Panc1 (cell line): Measurements from ENCODE around the gene CDK11A. TPM values are rescaled to one million over a fixed set of nuclear protein-coding genes. Genes with fewer than 3 reads are reported as not detected.
A peak's percentile ranks its signal among the peaks of the same experiment; 100 is the strongest.

ENCODE experiments used
- ATAC-seq: fragments of 200-7000 bp; cut with Tn5 transposase; 2 replicates; pipeline ENCODE4 v1.9.1; 2020; ENCODE audit warnings: mild to moderate bottlenecking, moderate library complexity
- BruUV-seq: library from RNA; stranded (reverse); fragments of 400-500 nt; replicated peaks from 2 replicates; lab custom pipeline; 2021; lab: Mats Ljungman, UMichigan
- CTCF ChIA-PET: fragments of 300-600 bp; sonication (Branson Sonifier 250); formaldehyde crosslinking; loops from one replicate; lab custom pipeline; 2022; ENCODE audit warnings: antibody characterized with exemption; lab: Charles Lee
- POLR2A ChIA-PET: fragments of 300-600 bp; sonication (Branson Sonifier 250); formaldehyde crosslinking; loops from one replicate; lab custom pipeline; 2022; ENCODE audit warnings: antibody characterized with exemption; lab: Charles Lee
- DNase-seq: peaks from one replicate; pipeline ENCODE4 v3.0.0-alpha.2; 2010; ENCODE audit warnings: low read depth, low spot score
- H3K27ac ChIP-seq: 2 replicates; pipeline ENCODE4 v1.5.1; 2011; ENCODE audit warnings: mild to moderate bottlenecking, low read length, inconsistent platforms
- H3K27me3 ChIP-seq: fragments of 200-500 bp; sonication (Bioruptor generic); 2 replicates; pipeline ENCODE4 v1.6.0; 2014; ENCODE audit warnings: low read length, inconsistent platforms; ENCODE audit not compliant: control insufficient read depth, insufficient read depth
- H3K36me3 ChIP-seq: fragments of 200-500 bp; sonication (Bioruptor generic); 2 replicates; pipeline ENCODE4 v1.5.1; 2014; ENCODE audit warnings: inconsistent platforms, mild to moderate bottlenecking, low read length, moderate library complexity; ENCODE audit not compliant: control insufficient read depth, insufficient read depth
- H3K4me1 ChIP-seq: 2 replicates; pipeline ENCODE4 v1.5.1; 2011; ENCODE audit warnings: inconsistent platforms, mild to moderate bottlenecking, low read length, moderate library complexity; ENCODE audit not compliant: control insufficient read depth, insufficient read depth
- H3K4me3 ChIP-seq, 2 experiments: 2 replicates each; pipeline ENCODE4 v1.5.1; 2011 to 2012; ENCODE audit warnings: low read depth in 2 of 2, low read length in 2 of 2, mild to moderate bottlenecking in 2 of 2, inconsistent platforms in 1 of 2, moderate library complexity in 1 of 2
- H3K9me3 ChIP-seq: fragments of 200-500 bp; sonication (Bioruptor generic); 2 replicates; pipeline ENCODE4 v1.5.1; 2014; ENCODE audit warnings: low read depth, mild to moderate bottlenecking, inconsistent platforms, low read length, moderate library complexity; ENCODE audit not compliant: control insufficient read depth, insufficient read depth
- POLR2AphosphoS5 ChIP-seq: IDR thresholded peaks from 2 replicates; pipeline ENCODE4 v1.6.1; 2012; ENCODE audit warnings: mild to moderate bottlenecking, low read depth, low read length, moderate library complexity
- SIN3A ChIP-seq: IDR thresholded peaks from 2 replicates; pipeline ENCODE4 v1.6.1; 2012; ENCODE audit warnings: low read depth, mild to moderate bottlenecking, low read length, moderate library complexity, borderline replicate concordance; ENCODE audit not compliant: insufficient read depth
- TCF7L2 ChIP-seq: IDR thresholded peaks from 2 replicates; pipeline ENCODE4 v1.6.1; 2011; ENCODE audit warnings: mild to moderate bottlenecking, low read depth, low read length, inconsistent platforms
- in situ Hi-C: cut with HindIII; loops from 2 replicates; pipeline ENCODE4 v1.10.0; 2016; ENCODE audit warnings: low sequenced_read_pairs, low pct_unique_long_range_greater_than_20kb
- intact Hi-C: fragments of 100-400 bp; cut with micrococcal nuclease; formaldehyde crosslinking; loops from one replicate; pipeline ENCODE4 v1.10.0; 2022; ENCODE audit not compliant: unreplicated experiment
- total RNA-seq: library from RNA; stranded (reverse); gene quantifications from one replicate; pipeline ENCODE4 v1.2.1, GENCODE V29; 2021; ENCODE audit not compliant: unreplicated experiment
- TF ChIP-seq, protein P1 (sequence below): fragments of 450-650 bp; IDR thresholded peaks from 2 replicates; pipeline ENCODE4 v1.5.1; 2017; ENCODE audit warnings: mild to moderate bottlenecking
- TF ChIP-seq, protein P2 (sequence below), 2 experiments: IDR thresholded peaks; 2 replicates each; pipeline ENCODE4 v1.6.1; 2011 to 2012; ENCODE audit warnings: low read depth in 2 of 2, control low read depth in 1 of 2, low read length in 1 of 2, mild to moderate bottlenecking in 1 of 2, moderate library complexity in 1 of 2; ENCODE audit not compliant: insufficient read depth in 1 of 2

Gene CDK11A
- total RNA-seq, 1 experiment from 2014 or later: 83.6 TPM

DNA sequence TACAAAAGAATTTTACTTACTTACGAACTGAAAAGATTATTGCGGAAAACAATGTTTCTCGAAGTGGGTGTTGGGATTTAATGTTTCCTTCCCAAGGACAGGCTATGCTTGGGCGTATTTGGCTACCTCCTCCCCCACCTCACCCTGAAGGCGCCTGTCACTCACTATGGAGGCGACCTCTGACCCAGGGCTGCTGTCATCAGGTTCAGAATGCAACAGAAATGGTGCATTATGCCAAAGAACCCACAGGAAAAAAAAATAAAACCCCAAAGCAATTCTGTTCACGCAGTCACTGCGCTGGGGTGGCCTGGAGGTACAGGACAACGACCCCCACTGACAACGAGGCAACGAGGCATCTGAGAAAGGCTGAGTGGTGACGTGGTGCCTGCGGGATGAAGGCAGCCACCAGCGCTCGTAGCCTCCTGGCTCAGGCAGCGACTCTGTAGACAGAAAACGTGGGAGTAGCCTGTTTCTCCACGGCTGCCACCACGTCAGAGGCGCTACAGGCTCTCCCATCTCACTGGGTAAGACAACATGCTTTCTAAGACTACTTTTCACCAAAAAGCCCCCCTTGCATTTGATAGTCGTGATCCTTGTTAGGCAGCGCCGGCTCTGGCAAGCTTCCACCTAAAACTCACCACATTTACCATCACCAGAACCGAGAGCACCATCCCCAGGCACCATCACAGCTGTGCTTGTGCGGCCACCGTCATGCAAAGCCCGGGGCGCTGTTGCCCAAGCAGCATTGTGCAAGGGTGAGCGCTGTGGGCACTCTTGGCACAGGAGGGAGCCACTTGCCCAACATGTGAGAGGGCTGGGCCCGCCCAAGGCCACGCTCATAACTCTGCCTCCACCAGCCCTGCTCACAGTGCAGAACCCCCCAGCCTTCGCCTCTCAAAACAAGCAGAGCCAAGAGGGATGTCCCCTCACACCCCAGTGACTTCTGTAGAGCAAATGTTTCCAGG lies 39.8 kb upstream of the CDK11A start:
- H3K4me1 ChIP-seq: no peaks in the 10 kb centered on the region
- in situ Hi-C loops: no loop called here
- peak; percentile 60; the same call in 1 of the 2 replicates for ATAC-seq

DNA sequence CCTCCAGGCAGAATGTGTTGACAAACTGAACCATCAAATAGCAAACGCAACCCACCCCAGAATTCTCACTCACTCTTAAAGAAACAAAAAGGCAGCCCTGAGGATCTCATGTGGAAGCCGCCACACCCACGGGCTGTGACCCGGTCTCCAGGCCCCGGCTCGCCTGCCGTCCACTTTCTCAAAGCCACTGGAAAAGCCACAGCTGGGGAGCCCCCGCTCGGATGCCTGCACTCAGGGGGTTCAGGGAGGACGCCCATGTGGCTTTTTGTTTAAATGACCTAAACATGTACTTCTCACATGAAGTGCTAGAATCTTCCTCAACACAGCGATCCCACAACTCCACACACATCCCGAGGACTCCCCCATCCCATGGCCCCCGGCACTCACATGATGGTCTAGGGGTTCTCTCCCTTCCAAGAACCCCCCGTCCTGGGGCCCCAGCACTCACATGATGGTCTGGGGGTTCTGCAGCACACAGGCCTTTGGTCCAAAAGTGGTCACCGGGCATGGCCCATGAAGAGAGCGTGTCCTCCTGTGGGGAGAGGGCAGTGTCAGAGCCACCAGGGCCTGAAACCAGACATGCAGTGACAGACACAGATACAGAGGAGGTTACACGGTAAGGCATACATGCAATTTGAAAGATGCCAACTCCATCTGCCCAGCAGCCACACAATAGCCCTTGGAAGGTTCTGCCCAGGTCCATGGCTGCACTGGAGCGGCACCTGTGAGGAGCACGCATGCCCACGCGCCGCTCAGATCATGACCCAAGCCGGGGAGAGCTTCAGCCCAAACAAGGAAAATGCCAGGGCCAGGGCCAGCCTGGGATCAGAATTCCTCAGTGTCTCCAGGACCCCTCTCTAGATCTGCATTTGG lies 37.6 kb upstream of the CDK11A start:
- in situ Hi-C loops: no loop called here
- no peaks in the 10 kb centered on the region for H3K9me3 ChIP-seq

More for the DNA sequence above, 39.8 kb upstream of the CDK11A start:
- ChIA-PET POLR2A (no interaction called here), CTCF (no interaction called here)
- no peak for DNase-seq
- peaks cover 4% of the 10 kb centered on the region; the same call in 1 of the 2 replicates for H3K36me3 ChIP-seq
- no TSS peak for BruUV-seq
- TF ChIP-seq POLR2AphosphoS5 (no peak), TCF7L2 (no peak), SIN3A (no peak)
- TF ChIP-seq, protein P1, sequence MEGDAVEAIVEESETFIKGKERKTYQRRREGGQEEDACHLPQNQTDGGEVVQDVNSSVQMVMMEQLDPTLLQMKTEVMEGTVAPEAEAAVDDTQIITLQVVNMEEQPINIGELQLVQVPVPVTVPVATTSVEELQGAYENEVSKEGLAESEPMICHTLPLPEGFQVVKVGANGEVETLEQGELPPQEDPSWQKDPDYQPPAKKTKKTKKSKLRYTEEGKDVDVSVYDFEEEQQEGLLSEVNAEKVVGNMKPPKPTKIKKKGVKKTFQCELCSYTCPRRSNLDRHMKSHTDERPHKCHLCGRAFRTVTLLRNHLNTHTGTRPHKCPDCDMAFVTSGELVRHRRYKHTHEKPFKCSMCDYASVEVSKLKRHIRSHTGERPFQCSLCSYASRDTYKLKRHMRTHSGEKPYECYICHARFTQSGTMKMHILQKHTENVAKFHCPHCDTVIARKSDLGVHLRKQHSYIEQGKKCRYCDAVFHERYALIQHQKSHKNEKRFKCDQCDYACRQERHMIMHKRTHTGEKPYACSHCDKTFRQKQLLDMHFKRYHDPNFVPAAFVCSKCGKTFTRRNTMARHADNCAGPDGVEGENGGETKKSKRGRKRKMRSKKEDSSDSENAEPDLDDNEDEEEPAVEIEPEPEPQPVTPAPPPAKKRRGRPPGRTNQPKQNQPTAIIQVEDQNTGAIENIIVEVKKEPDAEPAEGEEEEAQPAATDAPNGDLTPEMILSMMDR: no peak
- TF ChIP-seq, protein P2, sequence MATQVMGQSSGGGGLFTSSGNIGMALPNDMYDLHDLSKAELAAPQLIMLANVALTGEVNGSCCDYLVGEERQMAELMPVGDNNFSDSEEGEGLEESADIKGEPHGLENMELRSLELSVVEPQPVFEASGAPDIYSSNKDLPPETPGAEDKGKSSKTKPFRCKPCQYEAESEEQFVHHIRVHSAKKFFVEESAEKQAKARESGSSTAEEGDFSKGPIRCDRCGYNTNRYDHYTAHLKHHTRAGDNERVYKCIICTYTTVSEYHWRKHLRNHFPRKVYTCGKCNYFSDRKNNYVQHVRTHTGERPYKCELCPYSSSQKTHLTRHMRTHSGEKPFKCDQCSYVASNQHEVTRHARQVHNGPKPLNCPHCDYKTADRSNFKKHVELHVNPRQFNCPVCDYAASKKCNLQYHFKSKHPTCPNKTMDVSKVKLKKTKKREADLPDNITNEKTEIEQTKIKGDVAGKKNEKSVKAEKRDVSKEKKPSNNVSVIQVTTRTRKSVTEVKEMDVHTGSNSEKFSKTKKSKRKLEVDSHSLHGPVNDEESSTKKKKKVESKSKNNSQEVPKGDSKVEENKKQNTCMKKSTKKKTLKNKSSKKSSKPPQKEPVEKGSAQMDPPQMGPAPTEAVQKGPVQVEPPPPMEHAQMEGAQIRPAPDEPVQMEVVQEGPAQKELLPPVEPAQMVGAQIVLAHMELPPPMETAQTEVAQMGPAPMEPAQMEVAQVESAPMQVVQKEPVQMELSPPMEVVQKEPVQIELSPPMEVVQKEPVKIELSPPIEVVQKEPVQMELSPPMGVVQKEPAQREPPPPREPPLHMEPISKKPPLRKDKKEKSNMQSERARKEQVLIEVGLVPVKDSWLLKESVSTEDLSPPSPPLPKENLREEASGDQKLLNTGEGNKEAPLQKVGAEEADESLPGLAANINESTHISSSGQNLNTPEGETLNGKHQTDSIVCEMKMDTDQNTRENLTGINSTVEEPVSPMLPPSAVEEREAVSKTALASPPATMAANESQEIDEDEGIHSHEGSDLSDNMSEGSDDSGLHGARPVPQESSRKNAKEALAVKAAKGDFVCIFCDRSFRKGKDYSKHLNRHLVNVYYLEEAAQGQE (IDR thresholded peaks at IDR 0.05; ENCODE audit: insufficient read depth in 1 of 2, low read depth in 2 of 2, low read length in 1 of 2): no peak
- H3K9me3 ChIP-seq: no peaks in the 10 kb centered on the region
- intact Hi-C loops: no loop called here
- H3K27me3 ChIP-seq: no peaks in the 10 kb centered on the region
- H3K27ac ChIP-seq: no peak overlapping the region
- H3K4me3 ChIP-seq: no peak overlapping the region

More for the DNA sequence above, 37.6 kb upstream of the CDK11A start:
- CTCF ChIA-PET: no interaction called here
- Histone ChIP-seq H3K36me3 (peaks cover 4% of the 10 kb centered on the region; the same call in 1 of the 2 replicates), H3K4me3 (no peak overlapping the region), H3K27me3 (no peaks in the 10 kb centered on the region), H3K27ac (no peak overlapping the region), H3K4me1 (no peaks in the 10 kb centered on the region)
- no peak for DNase-seq
- no peak for ATAC-seq
- no TSS peak for BruUV-seq
- POLR2A ChIA-PET: no interaction called here
- intact Hi-C loops: no loop called here
- TF ChIP-seq, protein P1: no peak
- TF ChIP-seq SIN3A (no peak), TCF7L2 (no peak), POLR2AphosphoS5 (no peak)
- TF ChIP-seq, protein P2 (IDR thresholded peaks at IDR 0.05; ENCODE audit: insufficient read depth in 1 of 2, low read depth in 2 of 2, low read length in 1 of 2): no peak
